DMS79 (cell line): ENCODE measurements around the gene SMPD3.

Experiments
- DNase-seq: peaks from one replicate; lab custom pipeline; 2025; lab: John Stamatoyannopoulos, UW

SMPD3 gene

DNA sequence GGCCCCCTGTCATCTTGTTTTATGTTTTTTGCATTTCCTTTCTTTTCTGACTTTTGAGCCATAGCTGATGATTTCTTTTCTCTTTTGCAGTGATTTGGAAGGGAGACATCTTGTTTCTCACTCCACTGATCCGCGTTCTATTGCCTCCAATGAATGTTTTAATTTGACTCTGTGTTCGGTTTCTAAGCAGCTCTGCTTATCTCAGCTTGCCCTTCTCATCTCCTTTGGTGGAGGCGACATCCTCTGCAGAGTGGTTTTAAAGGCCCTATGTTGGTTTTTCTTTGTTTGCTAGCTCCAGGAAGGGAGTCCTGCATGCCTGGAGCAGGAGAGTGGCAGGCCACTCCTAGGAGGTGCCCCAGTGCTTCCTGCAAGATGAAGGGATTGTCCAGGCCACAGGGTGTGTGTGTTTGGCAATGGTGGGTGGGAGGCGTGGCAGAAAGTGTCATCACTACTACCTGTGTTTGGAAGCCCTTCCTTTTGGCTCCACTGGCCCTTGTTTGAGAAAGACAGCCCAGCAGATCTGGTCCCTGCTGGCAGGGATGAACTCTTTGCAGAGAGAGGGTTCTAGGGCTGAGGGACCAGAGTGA lies 13.6 kb downstream of the SMPD3 start:
- DNase-seq, result no peak

- no peak for DNase-seq
These were observed 15.0 kb downstream of the SMPD3 start for GRCh38 chr16:68433316-68433715.

GRCh38 chr16:68432701-68433100 lies 15.6 kb downstream of the SMPD3 start:
- DNase-seq, result no peak

DNA sequence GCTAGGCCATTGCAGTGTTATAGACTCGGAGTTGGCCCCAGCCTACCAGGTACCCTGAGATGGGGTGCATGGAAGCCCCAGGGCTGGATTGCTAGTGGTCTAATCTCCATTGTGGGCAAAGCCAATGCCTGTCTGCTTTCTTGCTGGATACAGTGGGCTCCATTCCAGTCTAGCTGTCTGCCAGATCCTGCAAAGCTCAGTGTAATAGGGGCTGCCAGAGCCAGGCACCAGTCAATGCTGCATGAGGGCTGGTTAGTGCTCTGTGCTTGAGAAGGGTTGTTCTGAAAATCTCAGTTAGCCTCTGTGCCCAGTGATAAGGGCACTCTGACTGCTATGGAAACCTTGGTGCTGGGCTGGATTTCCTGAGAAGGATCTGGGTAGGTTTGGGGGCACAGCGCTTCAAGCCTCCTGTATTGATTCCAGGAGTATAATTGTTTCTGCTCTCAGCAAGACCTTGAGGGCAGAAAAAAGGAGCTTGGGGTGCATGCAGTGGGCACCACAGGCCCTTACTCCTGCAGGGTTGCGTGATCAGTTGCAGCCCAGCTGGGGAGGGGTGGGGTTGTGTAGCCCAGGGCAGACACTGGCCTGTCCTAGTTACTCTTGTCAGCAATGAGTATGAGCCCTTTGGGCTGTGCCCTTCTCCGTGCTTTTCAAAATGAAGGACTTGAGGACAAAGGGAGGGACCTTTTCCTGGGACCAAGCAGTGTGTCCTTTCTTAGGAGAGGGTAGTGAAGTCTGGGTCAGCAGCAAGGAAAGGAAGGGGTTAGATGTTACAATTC lies 19.0 kb downstream of the SMPD3 start:
- no peak for DNase-seq

DNA sequence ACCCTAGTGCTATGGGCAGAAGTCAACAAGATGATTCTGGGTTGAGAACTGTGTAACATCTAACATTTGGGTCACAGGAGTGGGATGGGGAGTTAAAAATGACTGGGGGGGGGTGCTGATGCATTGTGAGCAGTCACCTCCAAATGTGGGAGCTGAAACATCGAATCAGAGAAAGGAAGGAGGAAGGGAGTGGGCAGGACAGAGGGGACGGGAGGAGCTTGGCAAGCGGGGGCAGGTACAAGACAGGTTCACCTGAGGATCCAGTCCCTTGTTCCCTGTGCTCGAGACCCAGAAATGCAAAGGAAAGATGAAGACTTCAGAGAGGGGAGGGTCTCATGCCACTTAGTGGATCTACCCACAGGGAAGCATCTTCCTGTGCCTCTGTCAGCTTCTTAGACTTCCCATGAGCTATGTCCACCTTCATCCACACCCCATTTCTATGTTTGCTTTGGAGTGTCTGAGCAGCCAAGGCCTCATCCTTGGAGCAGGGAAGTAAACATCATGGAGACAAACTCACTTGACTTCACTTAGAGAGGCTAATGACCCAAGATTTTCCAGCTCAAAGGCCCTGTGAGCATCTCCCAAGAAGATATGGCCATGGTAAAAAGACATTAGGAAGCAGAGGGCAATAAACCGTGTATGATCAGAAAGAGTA lies 20.5 kb downstream of the SMPD3 start:
- DNase-seq, result no peak

- no peak for DNase-seq
These were observed 22.0 kb downstream of the SMPD3 start for GRCh38 chr16:68426347-68426652.

GRCh38 chr16:68425498-68426346 lies 22.6 kb downstream of the SMPD3 start:
- no peak for DNase-seq

GRCh38 chr16:68423771-68424170 lies 24.5 kb downstream of the SMPD3 start:
- no peak for DNase-seq

DNA sequence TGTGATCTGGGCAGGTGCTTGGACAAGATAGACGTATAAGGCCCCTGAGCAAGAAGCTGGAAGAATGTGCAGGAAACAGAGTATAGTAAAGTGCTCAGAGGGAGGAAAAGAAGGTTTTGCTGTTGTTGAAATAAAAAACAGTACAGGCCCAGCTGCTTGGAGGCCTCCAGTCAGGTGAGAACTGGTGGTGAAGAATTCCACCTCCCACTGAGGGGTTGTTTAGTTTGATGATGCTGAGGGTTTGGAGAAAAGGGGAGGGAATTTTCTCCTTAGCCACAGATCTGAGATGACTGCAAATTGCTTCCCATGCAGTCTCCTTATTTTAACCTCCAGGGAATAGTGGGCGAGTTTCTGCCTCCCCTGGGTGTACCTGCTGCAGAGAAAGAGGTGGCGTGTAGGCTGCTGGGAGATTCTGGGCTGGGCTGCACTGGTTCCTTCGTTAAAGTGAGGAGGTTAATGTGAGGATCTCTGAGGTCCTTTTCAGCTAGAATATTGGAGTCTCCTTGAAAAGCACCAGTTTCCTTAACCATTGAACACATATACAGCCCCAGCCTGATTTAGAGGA lies 25.8 kb downstream of the SMPD3 start:
- DNase-seq, result no peak

DNA sequence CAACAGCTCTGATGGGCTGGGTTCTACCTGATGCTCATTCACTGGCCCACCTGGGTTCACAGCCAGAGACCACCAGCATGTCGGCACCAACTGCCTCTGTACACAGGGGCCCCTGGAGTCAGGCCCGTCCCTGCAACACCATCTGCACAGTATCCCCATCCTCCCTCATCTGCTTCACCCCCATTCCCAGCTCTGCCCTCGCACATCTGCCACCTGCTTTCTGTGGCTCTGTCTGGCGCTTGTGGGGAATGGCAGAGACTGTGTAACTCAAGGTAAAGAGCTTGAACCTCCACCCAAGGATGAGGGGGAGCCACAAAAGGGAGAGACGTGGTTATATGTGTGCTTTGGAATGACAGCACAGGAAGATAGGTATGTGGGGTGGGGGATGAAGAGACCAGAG lies 27.2 kb downstream of the SMPD3 start:
- no peak for DNase-seq

DNA sequence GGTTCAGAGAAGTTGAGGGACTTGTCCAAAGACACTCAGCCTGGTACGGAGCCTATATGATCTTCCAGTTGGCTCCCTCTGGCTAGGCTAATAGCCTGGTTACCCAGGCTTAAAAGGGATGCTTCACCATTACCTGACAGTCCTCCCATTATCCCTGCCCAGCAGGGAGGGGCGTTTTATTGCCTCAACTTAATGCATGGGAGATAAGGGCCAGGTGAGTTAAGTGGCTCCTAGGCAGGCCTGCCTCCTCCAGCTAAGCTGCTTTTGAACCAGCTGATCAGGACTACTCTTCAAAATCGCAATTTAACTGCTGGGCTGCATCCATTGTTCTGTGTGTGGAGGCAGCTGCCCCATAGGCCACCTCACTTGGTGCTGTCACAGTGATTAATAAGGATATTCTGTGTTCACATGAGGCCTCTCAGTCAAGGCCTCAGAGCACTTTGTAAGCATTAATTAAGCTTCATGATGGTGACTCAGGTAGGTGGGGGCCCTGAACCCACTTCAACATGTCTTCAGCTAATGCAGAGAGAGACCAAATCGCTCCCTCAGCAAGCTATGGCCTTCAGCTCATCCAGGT lies 27.9 kb downstream of the SMPD3 start:
- peak; percentile 94 for DNase-seq

DNA sequence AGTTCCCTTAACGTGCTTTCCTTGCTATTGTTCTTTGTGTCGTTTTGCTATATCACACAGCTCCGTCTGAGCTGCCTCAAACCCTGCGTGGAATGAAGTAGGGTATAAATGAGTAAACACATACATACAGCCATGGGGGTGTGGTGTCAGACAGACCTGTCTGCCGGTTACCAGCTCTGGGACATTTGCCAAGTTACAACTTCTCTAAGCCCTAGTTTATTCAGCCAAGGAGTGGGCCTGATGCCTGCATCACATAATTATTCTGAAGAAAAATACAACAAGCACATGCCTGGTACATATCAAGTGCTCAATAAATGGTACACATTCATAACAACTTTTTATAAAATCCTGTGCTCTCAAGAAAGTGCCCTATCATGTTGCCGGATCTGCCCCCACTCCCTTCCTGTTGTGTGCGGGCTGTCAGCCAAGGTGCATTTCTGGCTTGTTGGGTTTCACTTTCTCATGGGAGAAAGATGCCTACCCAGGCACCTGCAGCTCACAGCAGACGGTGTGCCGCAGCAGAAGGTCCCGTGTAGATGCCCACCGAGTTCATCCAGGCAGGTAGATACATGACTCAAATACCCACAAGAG lies 30.5 kb downstream of the SMPD3 start:
- DNase-seq, result peak; percentile 92

DNA sequence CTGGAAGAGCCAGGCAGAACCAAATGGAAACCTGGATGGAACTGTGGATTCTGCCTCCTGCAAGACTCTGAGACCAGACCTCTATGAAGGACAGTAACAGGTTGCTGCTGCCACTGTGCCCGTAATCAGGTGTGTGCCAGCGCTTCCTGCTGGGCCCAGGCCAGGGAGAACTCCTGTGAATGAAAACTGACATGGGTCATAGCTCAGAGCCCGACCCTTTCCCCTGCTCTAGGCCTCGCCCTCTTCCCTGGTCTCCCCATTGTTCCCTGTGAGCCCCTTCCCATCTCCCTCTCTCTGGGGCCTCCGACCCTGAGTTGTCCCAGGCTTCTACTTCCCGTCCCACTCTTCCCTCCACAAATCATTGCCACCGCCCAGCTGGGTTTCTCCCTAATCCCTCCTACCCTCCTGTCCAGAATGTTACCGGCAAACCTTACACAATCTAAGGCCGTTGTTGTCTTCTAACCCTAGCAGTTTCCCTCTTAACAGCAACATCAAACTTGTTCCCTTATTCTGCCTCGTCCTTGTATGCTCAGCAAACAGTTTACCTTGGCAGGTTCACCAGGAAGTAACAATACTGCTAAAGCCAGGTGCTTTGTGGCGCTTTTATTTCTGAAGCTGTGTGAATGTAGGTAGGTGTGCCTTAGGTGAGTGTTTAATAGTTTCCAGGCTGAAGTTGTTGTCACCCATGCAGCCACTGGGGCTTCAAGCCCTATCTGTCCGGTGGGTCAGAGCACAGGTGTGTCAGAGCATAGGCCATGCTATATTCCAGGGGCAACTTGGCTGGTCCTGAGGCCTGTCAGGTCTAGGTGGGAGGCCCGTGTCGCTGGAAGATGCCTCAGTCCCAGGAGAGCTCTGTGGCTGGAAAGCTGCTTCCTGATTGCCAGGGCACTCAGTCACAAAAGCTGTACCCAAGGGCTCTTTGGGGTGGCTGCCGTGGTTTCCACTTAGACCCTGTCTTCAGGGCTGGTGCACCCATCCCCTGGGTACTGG lies 32.0 kb downstream of the SMPD3 start:
- peak; percentile 46 for DNase-seq

GRCh38 chr16:68414581-68414980 lies 33.7 kb downstream of the SMPD3 start:
- DNase-seq, result no peak

GRCh38 chr16:68412061-68412460 lies 36.2 kb downstream of the SMPD3 start:
- DNase-seq, result no peak

DNA sequence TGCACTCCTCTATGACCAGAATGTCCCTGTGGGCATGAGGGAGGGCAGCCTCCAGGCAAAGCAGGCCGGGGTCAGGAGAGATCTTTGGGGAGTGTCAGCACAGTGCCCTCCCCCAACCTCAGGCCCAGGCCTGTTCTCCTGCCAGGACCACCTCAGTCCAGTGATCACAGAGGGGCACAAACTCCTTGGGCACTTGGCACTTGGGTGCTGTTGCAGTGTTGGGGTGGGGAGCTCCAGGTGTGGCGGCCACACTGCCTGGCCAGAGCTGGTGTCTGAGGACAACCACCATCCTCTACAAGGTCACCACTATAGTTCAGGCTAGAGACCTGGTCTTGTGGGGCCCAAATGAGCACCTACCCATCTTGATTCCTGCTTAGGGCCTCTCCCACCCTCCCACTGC lies 37.2 kb downstream of the SMPD3 start:
- DNase-seq, result no peak

DNA sequence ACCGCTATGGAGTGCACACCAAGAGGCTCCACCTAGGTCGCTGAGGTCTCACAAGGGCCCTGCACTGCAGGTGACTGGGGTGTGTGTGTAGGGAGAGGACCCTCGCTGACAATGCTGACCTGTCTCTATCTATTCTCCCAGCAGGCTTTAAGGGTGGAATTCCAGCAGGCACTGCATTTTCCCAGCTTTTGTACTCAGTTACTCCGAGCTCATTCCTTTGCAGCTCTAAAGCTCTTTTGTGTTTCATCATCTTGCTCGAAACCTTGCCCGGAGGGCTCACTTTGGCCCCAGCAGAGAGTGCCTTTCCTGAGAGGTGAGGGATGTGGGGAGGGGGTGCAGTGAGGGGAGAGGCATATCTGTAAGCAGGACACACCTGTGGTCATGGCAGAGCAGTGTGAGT lies 39.3 kb downstream of the SMPD3 start:
- DNase-seq, result no peak

- no peak for DNase-seq
These were observed 39.9 kb downstream of the SMPD3 start for GRCh38 chr16:68408428-68408827.

DNA sequence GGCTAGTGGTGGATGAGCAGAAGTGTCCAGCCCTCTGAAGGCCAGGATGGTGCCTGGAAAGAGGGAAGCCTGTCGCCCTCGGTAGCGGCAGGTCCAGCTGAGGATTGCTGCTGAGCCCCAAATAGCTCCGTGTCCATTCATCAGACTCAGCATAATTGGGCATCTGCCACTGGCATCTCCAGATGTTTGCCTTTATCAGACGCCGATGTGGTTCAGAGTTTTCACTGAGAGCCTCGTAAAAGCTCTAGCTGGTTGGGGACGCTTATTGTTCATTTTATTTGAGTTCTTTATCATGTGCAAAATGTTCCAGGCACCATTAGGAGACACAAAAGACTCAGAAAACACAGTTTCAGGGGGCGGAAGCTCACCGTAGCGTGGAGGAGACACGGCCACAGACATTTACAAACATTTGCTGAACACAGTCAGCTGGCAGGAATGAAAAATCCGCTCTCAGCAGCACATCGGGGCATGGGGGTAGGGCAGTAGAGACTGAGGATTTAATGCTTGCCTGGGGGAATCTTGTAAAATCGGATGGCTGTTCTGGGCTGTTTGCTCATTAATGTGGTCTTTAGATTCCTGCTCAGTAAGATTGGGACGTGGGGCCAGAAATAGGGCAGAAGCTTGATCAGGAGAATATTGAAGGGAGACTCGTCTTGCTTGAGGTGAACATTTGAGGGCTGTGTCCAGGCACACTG lies 41.7 kb downstream of the SMPD3 start:
- peak; percentile 68 for DNase-seq
